Endometrial microvascular endothelial cells (primary cell): Measurements from ENCODE around the gene ANTKMT. TPM values are rescaled to one million over a fixed set of nuclear protein-coding genes. Genes with fewer than 3 reads are reported as not detected.
"Not testable (repeated sequence)": the region's sequence is repeated elsewhere in the genome, so short reads cannot be mapped to it uniquely, and the experiment has no call there.

Experiments used
- in situ Hi-C: cut with HindIII; loops from 2 replicates; pipeline ENCODE4 v1.10.0; 2017; ENCODE audit warnings: low sequenced_read_pairs, low pct_unique_long_range_greater_than_20kb; ENCODE audit errors: inconsistent ontology term
- total RNA-seq: library from RNA; depleted of rRNA; stranded (reverse); fragments of >200 nt; gene quantifications from one replicate; pipeline ENCODE4 v1.2.3, GENCODE V29; 2015; ENCODE audit errors: inconsistent ontology term

The ANTKMT gene
- total RNA-seq, 1 donor from 2014 or later = 14.0 TPM

DNA sequence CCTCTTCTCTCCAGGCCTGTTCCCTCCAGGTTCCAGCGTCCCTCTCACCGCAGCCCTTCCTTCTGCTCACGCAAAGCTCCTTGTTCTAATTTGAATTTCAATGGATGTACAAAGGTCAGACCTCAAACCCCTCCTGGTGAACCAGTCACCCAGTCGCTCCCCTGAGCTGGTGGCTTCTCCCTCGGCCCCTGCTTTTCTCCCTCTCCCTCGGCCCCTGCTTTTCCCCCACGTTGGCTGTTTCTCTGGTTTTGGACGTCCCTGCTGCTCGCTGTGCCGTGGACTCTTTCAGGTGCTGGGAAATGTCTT is 31.0 kb downstream of the ANTKMT start:
- in situ Hi-C loops = no loop called here

DNA sequence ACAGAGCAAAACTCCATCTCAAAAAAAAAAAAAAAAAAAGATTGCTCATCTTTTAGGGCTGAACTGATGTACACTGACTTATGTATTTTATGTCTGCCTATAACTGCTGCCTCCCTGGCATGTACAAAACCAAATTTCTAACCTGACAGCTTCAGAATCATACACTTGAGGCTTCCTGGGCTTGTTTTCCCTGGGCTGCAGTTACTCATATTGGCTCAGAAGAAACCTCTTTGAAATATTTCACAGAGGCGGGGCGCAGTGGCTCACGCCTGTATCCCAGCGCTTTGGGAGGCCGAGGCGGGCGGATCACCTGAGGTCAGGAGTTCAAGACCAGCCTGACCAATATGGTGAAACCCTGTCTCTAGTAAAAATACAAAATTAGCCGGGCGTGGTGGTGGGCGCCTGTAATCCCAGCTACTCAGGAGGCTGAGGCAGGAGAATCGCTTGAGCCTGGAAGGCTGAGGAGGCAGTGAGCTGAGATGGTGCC is 33.2 kb downstream of the ANTKMT start:
- in situ Hi-C loops = not testable (repeated sequence)

DNA sequence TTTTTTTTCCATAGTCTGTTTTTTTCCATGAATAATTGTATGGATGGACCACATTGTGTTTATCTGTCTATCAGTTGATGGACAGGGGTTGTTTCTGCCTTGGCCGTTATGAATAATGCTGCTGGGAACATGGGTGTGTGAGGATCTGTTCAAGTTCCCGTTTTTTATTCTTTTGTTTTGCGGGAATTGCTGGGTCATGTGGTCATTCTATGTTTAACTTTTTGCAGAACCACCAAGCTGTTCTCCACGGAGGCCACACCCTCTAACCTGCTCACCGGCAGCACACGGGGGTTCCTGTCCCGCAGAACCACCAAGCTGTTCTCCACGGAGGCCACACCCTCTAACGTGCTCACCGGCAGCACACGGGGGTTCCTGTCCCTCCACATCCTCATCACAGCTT is 33.7 kb downstream of the ANTKMT start:
- in situ Hi-C loops = no loop called here

- in situ Hi-C loops = no loop called here
Measured at GRCh38 chr16:756428-756827, 35.5 kb downstream of the ANTKMT start.

DNA sequence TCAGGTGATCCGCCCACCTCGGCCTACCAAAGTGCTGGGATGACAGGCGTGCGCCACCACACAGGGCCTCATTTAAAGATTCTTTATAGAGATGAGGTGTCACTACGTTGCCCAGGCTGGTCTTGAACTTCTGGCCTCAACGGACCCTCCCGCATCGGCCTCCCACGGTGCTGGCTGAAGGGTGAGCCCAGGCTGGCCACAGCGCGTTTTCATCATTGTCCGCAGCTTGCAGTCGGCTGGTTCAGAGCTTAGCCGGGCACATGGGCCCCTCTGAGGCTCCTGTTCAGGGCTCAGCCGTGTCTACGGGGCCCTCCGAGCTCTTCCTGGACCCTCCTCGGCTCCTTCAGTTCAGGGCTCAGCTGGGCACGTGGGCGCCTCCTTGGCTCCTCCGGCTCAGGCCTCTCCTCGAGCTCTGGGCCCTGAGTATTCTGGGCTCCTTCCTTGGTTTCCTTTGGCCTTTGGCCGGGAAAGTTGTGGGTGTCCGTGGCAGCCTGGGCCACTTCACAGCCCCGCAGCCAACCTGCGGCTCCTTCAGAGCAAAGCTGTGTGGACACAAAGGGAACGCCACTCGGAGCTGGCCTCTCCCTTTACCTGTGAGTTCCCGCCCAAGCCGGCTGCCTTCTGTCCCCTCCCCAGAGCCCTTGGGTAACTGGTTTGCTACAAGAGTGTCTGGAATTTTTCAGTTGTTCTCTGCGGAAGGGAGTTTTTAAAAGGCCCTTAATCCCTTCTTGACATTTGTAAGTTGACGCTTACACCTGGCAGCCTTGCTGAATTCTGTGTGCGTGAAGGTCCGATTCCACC is 38.4 kb downstream of the ANTKMT start:
- in situ Hi-C loops = no loop called here

DNA sequence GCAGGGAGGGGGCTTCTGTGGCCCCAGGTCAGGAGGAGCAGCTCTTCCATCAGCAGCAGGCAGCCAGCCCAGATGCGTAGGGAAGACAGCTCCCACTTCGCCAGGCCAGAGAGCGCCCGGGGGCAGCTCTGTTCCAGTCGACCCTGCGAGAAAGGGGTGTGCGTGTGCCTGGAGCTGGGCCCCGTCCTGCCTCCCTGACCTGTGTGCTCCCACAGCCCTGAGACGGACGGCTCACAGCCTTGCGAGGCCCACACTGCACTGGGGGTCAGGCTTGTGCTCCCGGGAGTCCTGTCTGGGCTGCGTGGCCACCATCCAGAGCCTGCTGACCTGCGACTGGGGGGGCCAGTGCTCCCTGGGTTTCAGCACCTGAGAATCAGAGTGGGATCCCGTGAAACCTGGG is 39.1 kb downstream of the ANTKMT start:
- in situ Hi-C loops = no loop called here

GRCh38 chr16:760545-761343 is 39.8 kb downstream of the ANTKMT start, which contains the start of gene MSLN:
Gene MSLN (plus strand): TSS chr16:760734. CDS start chr16:762681, 1,947 bp downstream.
- in situ Hi-C loops = no loop called here

GRCh38 chr16:761625-762513 is 40.9 kb downstream of the ANTKMT start:
- in situ Hi-C loops = no loop called here

DNA sequence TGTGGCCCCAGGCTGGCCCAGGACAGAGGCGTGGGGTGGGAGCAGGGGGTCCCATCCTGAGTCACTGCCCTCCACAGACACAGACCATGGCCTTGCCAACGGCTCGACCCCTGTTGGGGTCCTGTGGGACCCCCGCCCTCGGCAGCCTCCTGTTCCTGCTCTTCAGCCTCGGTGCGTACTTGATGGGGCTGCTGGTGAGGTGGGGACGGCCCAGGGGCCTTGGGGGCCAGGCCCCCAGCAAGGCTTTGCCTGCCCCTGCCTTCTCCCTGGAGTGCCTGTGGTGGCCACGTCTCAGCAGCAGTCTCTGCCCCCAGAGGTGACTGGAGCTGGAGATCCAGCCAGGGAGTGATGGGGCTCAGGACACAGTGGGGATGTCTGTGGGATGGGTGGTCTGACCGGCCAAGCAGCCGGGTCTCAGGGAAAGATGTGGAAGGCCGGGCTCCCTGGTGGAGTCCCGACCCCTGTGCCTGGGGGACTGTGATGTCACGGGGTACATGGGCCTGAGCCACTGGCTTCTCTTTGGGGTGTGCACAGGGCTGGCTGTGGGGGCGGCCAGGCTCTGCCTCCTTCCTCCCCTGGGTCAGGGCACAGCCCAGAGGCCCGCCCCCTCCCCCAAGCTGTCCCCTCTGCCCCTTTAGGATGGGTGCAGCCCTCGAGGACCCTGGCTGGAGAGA is 41.8 kb downstream of the ANTKMT start:
- in situ Hi-C loops = no loop called here

- in situ Hi-C loops = no loop called here
Measured at GRCh38 chr16:763369-764183, 42.6 kb downstream of the ANTKMT start.

GRCh38 chr16:764184-764750 is 43.3 kb downstream of the ANTKMT start:
- in situ Hi-C loops = no loop called here

- in situ Hi-C loops = no loop called here
Measured at GRCh38 chr16:764848-765487, 44.0 kb downstream of the ANTKMT start.

- in situ Hi-C loops = no loop called here
Measured at GRCh38 chr16:765488-765865, 44.5 kb downstream of the ANTKMT start.

GRCh38 chr16:766008-766819 is 45.3 kb downstream of the ANTKMT start:
- in situ Hi-C loops = no loop called here

GRCh38 chr16:766820-767640 is 46.1 kb downstream of the ANTKMT start:
- in situ Hi-C loops = no loop called here
